Measurements from ENCODE around the gene HSPA1L. TPM values are rescaled to one million over a fixed set of nuclear protein-coding genes. Genes with fewer than 3 reads are reported as not detected.

The HSPA1L gene
- polyA plus RNA-seq, 1 donor from 2014 or later, result 2.6 TPM

DNA sequence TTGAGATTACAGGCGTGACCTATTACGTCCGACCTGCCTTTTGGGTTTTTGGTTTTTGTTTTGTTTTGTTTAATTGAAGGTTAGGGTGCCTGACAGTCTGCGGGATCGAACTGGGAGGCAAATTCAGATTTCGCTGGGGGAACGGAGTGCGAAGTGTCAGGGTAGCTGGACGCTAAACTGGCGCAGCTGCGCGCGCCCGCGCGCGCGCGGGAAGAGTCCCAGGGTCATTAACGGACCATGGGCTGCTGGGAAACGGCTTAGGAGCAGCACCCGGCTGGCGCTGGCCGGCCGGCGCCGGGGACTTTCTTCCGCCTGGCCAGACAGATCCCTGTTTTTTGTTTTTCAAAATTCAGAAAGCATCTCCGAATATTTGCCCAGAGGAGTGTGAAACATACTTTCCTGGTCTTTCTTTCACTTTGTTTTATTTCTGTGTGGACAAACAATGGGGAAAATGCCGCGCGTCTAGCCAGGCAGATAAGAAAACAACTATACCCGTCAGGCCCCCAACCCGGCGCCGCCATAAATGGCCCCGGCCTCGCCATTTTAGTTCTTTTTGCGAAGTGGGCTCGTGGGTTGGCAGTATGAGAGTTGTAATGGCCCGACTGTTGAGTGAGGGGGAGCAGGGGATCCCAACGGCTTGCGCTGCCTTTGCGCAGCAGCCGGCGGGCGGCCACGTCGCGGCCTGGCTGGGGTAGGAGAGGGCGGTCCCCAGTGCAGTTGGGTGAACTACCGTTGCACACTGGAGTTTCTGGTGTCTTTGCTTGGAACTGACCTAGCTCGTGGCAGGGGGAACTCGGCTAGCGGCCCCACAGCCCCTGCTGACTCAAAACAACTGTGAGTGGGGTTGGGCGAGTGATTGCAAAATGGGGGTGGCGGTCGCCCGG lies 19.5 kb upstream of the HSPA1L start:
- Histone ChIP-seq H3K9me3 (ENCODE audit: low read length) (no peaks in the 10 kb centered on the region), H2AFZ (ENCODE audit: low read depth, low read length) (peak overlapping the region; percentile 65), H3K9ac (ENCODE audit: low read length) (peak overlapping the region; percentile 98), H3K27ac (ENCODE audit: low read length) (peak overlapping the region; percentile 94), H3K79me2 (replicated peaks; ENCODE audit: insufficient read depth, low read length) (peaks cover 54% of the 10 kb centered on the region), H3K4me2 (ENCODE audit: low read length) (peak overlapping the region; percentile 90), H4K20me1 (ENCODE audit: insufficient read depth) (no peaks in the 10 kb centered on the region), H3K36me3 (ENCODE audit: insufficient read depth, low read length) (peaks cover 4% of the 10 kb centered on the region), H3K9me2 (ENCODE audit: insufficient read depth, low read length) (no peaks in the 10 kb centered on the region), H3F3A (ENCODE audit: insufficient read depth, low read length, poor library complexity, severe bottlenecking) (no peaks in the 10 kb centered on the region), H3K27me3 (ENCODE audit: insufficient read depth, low read depth, low read length) (no peaks in the 10 kb centered on the region), H3K4me3 (ENCODE audit: low read length) (peak overlapping the region; percentile 98)
- TF ChIP-seq RAD21 (conservative IDR thresholded peaks at IDR 0.05) (peak; percentile 5), POLR2AphosphoS5 (IDR thresholded peaks at IDR 0.05) (peak; percentile 95), MXI1 (conservative IDR thresholded peaks at IDR 0.05; ENCODE audit: poor library complexity, severe bottlenecking) (peak; percentile 84), TAF1 (IDR thresholded peaks at IDR 0.05; ENCODE audit: low read depth) (peak; percentile 88), REST (IDR thresholded peaks at IDR 0.05; ENCODE audit: borderline replicate concordance) (peak; percentile 57), EZH2 (IDR thresholded peaks at IDR 0.05; ENCODE audit: borderline replicate concordance, insufficient read depth, low read length, poor library complexity, severe bottlenecking) (no peak), EP300 (conservative IDR thresholded peaks at IDR 0.05; ENCODE audit: poor library complexity, severe bottlenecking) (peak; percentile 44), SMC3 (conservative IDR thresholded peaks at IDR 0.05; ENCODE audit: poor library complexity) (peak; percentile 44)
- TF ChIP-seq, protein P1, sequence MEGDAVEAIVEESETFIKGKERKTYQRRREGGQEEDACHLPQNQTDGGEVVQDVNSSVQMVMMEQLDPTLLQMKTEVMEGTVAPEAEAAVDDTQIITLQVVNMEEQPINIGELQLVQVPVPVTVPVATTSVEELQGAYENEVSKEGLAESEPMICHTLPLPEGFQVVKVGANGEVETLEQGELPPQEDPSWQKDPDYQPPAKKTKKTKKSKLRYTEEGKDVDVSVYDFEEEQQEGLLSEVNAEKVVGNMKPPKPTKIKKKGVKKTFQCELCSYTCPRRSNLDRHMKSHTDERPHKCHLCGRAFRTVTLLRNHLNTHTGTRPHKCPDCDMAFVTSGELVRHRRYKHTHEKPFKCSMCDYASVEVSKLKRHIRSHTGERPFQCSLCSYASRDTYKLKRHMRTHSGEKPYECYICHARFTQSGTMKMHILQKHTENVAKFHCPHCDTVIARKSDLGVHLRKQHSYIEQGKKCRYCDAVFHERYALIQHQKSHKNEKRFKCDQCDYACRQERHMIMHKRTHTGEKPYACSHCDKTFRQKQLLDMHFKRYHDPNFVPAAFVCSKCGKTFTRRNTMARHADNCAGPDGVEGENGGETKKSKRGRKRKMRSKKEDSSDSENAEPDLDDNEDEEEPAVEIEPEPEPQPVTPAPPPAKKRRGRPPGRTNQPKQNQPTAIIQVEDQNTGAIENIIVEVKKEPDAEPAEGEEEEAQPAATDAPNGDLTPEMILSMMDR (IDR thresholded peaks at IDR 0.05; ENCODE audit: poor library complexity, severe bottlenecking), result no peak

DNA sequence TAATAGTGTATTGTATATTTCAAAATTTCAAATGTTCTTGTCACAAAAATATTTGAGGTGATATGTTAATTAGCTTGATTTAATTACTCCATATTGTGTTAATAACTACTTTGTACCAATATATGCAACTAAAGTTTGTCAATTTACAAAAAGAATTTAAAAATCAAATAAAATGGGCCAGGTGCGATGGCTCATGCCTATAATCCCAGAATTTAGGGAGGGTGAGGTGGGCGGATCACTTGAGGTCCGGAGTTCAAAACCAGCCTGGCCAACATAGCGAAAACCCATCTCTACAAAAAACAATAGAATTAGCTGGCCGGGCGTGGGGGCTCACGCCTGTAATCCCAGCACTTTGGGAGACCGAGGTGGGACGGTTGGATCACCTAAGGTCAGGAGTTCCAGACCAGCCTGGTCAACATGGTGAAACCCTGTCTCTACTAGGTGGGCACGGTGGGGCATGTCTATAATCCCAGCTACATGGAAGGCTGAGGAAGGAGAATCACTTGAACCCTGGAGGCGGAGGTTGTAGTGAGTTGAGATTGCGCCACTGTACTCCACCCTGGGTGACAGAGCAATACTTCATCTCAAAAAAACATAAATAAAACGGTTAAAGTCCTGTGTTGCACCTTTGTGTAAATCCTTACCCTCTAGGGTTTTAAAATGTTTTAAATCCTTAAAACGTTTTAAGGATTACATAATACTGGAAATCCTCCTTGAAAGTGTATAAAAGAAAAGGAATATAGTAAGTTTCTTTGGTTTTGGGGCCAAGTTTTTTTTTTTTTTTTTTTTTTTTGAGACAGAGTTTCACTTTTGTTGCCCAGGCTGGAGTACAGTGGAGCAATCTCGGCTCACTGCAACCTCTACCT lies 16.5 kb upstream of the HSPA1L start:
- Histone ChIP-seq H3K9me3 (ENCODE audit: low read length) (no peaks in the 10 kb centered on the region), H3K27me3 (ENCODE audit: insufficient read depth, low read depth, low read length) (no peaks in the 10 kb centered on the region), H3K36me3 (ENCODE audit: insufficient read depth, low read length) (no peaks in the 10 kb centered on the region), H3K27ac (ENCODE audit: low read length) (no peak overlapping the region), H3K4me3 (ENCODE audit: low read length) (peak overlapping the region; percentile 72), H3F3A (ENCODE audit: insufficient read depth, low read length, poor library complexity, severe bottlenecking) (peaks cover 1% of the 10 kb centered on the region), H3K79me2 (replicated peaks; ENCODE audit: insufficient read depth, low read length) (peaks cover 45% of the 10 kb centered on the region), H3K4me2 (ENCODE audit: low read length) (peak overlapping the region; percentile 62), H4K20me1 (ENCODE audit: insufficient read depth) (no peaks in the 10 kb centered on the region), H3K9ac (ENCODE audit: low read length) (no peak overlapping the region), H3K9me2 (ENCODE audit: insufficient read depth, low read length) (no peaks in the 10 kb centered on the region), H2AFZ (ENCODE audit: low read depth, low read length) (no peak overlapping the region)
- no peak for TF ChIP-seq RAD21 (conservative IDR thresholded peaks at IDR 0.05)
